Bladder microvascular endothelial cell (primary cell): ENCODE measurements around the gene CGB3. TPM values are rescaled to one million over a fixed set of nuclear protein-coding genes. Genes with fewer than 3 reads are reported as not detected.

Experiments used
- total RNA-seq: library from RNA; depleted of rRNA; stranded (reverse); fragments of >200 nt; gene quantifications from 2 replicates; pipeline ENCODE4 v1.2.3, GENCODE V29; 2014

Gene CGB3
- not detected in 2 replicates for total RNA-seq

DNA sequence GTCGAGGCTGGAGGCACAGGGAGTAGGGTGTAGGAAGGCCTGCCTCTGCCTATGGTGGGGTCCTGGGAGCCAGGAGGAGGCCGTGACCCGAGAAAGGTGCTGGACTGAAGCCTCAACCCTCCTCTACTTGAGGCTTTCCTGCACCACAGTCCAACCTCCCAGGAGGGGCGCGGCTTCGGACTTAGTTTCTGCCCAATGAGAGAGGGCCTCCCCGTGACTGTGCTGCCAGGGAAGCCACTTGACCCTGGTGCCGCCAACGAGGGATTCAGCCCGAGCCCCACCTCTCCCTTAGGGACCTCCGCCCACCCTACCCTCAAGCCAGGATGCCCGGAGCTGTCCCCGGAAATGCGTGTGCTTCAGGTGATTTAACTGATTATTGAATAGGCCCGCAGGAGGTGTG is at the start of gene CGB3:
CGB3 (minus strand) TSS at position 101 of the 400 bp plus-strand sequence. CDS start 362 bp downstream, outside the sequence.

DNA sequence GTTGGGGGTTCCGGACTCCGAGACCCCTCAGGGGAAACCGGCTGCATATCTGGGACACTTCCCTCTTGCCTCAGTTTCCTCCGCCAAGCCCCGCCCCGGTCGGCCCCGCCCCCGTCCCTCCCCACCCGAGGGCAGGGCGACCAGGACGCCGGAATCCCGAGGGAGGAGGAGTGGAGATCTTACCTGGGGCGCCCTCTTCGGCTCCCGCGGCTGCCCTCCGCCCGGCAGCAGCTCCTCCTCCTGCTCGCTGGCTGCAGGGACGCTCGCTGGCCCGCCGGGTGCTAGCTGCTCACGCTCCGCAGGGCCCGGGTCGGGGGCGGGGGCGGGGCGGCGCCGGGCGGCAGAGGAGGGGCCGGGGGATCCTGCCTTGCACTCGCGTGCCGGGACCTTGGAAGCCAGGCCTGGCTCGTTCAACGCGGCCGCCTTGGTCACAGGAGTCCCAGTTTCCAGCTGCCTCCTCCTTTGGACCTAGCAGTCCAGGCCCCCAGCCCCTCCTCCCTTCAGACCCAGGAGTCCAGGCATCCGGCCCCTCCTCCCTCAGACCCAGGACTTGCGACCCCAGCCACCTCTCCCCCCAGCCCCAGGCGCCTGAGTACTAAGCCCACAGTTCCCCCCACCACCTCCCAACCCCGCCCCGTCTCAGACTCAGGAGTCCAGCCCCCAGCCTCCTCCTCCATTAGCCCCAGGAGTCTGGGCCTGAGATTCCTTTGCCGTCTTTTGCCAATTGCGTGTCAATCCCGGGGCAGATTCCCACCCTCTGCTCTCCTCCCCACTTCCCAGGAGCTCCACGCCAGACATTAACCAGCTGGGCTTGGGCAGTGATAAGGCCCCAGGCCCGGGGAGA is 40.9 kb upstream of the CGB3 start, which contains the start of gene NTF4:
NTF4 (minus strand) TSS at position 51 of the 844 bp plus-strand sequence. CDS start 2,821 bp downstream, outside the sequence.

DNA sequence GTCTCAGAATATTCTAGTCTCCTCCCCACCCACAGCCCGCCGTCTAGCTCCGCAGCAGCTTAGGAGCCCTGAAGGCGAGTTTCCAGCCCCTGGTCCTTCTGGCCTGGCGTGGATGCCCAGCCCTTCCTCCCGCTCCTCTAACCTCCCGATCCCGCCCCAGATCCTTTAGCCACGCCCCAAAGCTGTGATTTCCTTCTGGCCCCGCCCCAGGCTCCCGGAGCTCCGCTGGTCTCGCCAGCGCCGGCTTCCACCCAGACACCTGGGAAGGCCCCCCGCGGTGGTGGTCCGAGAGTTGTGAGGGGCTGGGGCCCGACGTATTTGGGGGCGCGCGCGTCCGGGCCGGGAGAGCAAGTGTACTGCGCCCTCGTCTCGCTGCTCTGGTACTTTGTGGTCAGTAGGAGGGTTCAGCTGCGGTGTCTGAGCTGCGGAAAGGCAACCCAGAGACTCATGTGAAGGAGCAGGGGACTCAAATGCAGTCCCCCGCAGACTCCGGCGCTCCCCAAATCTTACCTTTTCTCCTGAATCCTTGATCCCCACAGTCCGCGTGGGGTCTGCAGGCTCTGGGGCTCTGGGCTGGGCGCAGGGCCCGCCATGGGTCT is 33.6 kb upstream of the CGB3 start, which contains the start of gene CGB7:
CGB7 (minus strand) TSS at position 114 of the 599 bp plus-strand sequence. CDS start 2,374 bp downstream, outside the sequence.

DNA sequence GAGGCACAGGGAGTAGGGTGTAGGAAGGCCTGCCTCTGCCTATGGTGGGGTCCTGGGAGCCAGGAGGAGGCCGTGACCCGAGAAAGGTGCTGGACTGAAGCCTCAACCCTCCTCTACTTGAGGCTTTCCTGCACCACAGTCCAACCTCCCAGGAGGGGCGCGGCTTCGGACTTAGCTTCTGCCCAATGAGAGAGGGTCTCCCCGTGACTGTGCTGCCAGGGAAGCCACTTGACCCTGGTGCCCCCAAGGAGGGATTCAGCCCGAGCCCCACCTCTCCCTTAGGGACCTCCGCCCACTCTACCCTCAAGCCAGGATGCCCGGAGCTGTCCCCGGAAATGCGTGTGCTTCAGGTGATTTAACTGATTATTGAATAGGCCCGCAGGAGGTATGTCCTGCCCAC is 24.9 kb upstream of the CGB3 start, which contains the start of gene CGB8:
CGB8 (minus strand) TSS at position 101 of the 400 bp plus-strand sequence. CDS start 372 bp downstream, outside the sequence.

DNA sequence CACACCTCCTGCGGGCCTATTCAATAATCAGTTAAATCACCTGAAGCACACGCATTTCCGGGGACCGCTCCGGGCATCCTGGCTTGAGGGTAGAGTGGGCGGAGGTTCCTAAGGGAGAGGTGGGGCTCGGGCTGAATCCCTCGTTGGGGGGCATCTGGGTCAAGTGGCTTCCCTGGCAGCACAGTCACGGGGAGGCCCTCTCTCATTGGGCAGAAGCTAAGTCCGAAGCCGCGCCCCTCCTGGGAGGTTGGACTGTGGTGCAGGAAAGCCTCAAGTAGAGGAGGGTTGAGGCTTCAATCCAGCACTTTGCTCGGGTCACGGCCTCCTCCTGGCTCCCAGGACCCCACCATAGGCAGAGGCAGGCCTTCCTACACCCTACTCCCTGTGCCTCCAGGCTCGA is 19.4 kb upstream of the CGB3 start, which contains the start of gene CGB5:
CGB5 (plus strand) TSS at position 301 of the 400 bp plus-strand sequence. CDS start 362 bp downstream, outside the sequence.

DNA sequence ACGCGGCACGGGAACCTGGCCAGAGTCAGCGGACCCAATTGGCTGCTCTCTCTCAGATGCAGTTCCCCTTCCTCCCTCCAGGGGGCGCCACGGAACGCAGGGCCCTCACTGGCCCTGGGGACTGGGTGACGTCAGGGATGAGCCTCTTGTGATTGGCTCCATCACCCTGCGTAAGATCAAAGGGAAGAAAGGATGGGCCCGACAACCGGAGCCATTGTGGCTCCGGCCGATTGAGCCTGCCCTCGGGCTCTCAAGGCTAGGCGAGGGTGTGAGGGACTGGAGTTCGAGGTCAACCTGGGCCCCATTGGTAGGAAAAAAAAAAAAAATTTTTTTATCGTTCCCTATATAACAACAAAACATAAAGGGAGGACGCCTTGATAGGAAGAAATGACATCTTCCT is 12.7 kb upstream of the CGB3 start, which contains the start of gene CGB1:
CGB1 (minus strand) TSS at position 81 of the 400 bp plus-strand sequence. CDS start 184 bp downstream, outside the sequence.

DNA sequence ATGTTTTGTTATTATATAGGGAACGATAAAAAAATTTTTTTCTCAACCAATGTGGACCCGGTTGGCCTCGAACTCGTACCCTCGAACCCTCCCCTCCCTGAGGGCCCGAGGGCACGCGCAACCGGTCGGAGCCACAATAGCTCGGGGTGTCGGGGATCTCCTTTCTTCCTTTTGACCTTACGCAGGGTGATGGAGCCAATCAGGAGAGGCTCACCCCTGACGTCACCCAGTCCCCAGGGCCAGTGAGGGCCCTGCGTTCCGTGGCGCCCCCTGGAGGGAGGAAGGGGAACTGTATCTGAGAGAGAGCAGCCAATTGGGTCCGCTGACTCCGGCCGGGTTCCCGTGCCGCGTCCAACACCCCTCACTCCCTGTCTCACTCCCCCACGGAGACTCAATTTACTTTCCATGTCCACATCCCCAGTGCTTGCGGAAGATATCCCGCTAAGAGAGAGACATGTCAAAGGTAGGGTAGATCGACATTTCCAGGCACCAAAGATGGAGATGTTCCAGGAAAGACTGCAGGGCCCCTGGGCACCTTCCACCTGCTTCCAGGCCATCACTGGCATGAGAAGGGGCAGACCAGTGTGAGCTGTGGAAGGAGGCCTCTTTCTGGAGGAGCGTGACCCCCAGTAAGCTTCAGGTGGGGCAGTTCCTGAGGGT is 7.6 kb upstream of the CGB3 start, which contains the start of gene CGB2:
CGB2 (plus strand) TSS at position 249 of the 660 bp plus-strand sequence; CDS start at position 455, 206 bp downstream.

DNA sequence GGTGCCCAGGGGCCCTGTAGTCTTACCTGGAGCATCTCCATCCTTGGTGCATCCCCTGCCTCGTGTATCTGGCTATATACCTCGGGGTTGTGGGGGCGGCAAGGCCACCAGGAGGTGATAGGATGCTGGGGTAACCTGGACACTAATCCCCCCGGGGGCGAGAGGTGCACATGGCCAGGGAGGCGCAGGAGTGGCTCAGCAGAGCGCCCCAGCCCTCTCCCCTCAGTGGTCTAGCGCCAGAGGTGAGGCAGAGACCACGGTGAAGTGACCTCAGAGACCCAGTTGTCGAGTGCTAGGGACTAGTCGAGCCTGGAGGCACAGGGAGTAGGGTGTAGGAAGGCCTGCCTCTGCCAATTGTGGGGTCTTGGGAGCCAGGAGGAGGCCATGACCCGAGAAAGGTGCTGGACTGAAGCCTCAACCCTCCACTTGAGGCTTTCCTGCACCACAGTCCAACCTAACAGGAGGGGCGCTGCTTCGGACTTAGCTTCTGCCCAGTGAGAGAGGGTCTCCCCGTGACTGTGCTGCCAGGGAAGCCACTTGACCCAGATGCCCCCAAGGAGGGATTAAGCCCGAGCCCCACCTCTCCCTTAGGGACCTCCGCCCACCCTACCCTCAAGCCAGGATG is 7.0 kb downstream of the CGB3 start, which contains the start of gene LHB:
LHB (minus strand) TSS at position 51 of the 625 bp plus-strand sequence; CDS start at position 41, 10 bp downstream.

DNA sequence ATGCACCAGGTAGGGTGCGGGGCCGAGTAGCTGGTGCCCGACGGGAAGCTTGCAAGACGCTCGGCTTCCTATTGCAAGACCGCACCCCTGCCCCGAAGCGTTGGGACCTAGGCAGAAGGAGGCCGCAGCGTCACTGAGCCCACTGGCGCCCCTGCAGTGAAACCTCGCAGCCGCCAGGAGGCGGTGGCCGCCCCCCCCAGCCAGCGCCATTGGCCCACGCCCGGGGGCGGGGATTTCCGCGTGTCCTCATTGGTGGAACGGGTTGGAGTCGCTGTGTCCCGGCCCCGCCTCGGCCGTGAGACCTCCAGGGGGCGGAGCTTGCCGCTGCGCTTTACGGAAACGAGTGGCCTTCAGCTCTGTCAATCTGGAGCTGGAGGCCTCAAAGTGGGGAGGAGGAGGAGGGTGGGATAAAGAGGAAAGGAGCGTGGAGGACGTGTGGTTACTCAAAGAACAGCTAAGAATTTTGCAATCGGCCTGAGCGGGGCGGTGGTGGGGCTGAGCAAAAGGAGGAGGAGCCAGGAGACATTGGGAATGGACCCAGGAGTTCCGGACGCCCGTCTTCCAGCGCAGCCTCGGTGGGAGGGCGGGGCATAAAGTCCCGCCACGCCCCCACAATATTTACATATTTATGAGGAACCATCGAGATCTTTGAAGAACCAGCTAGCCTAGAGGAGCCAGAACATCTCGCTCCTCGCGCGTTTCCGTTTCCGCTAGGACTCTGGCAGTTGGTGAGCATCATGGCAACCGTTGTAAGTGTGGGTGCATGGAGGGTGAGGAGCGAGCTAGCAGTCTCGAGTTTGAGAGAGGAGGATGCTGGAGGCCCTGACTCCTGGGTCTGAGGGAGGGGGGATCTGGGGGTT is 30.7 kb downstream of the CGB3 start, which contains the start of the genes GYS1 and RUVBL2:
GYS1 (minus strand) TSS at position 135 of the 860 bp plus-strand sequence. CDS start 197 bp downstream, outside the sequence.
RUVBL2 (plus strand) TSS at position 713 of the 860 bp plus-strand sequence; CDS start at position 738, 25 bp downstream.

Other genes starting within 250 kb of the CGB3 start
- gene BCAT2, start 213.3 kb downstream of the CGB3 start, total RNA-seq, result 31.7 and 33.9 TPM in 2 replicates
- 5.7 and 9.9 TPM in 2 replicates for gene HSD17B14, start 187.8 kb downstream of the CGB3 start, total RNA-seq
- 0.32 and 4.3 TPM in 2 replicates for gene PLEKHA4, start 155.7 kb downstream of the CGB3 start, total RNA-seq
- 22.8 and 63.6 TPM in 2 replicates for gene PPP1R15A, start 151.9 kb downstream of the CGB3 start, total RNA-seq
- 0.13 and 0.16 TPM in 2 replicates for gene TULP2, start 125.6 kb downstream of the CGB3 start, total RNA-seq
- 158 and 247 TPM in 2 replicates for gene NUCB1, start 124.0 kb downstream of the CGB3 start, total RNA-seq
- not detected in 2 replicates for gene DHDH, start 90.6 kb downstream of the CGB3 start, total RNA-seq
- 90.2 and 164 TPM in 2 replicates for gene BAX, start 69.5 kb downstream of the CGB3 start, total RNA-seq
- gene FTL, start 59.0 kb downstream of the CGB3 start, total RNA-seq, result 707 and 962 TPM in 2 replicates
- gene GYS1, start 31.0 kb downstream of the CGB3 start, total RNA-seq, result 24.0 and 25.6 TPM in 2 replicates
- 199 and 209 TPM in 2 replicates for gene RUVBL2, start 30.4 kb downstream of the CGB3 start, total RNA-seq
- 0.16 TPM in 1 of 2 replicates, not detected in the other for gene LHB, start 7.2 kb downstream of the CGB3 start, total RNA-seq
- gene CGB2, start 7.6 kb upstream of the CGB3 start, total RNA-seq, result not detected in 2 replicates
- gene CGB1, start 12.6 kb upstream of the CGB3 start, total RNA-seq, result not detected in 2 replicates
- gene CGB5, start 19.5 kb upstream of the CGB3 start, total RNA-seq, result not detected in 2 replicates
- not detected in 2 replicates for gene CGB8, start 24.8 kb upstream of the CGB3 start, total RNA-seq
- under 0.01 TPM in 1 of 2 replicates, not detected in the other for gene CGB7, start 33.4 kb upstream of the CGB3 start, total RNA-seq
- gene NTF4, start 40.5 kb upstream of the CGB3 start, total RNA-seq, result not detected in 2 replicates
- not detected in 2 replicates for gene KCNA7, start 48.4 kb upstream of the CGB3 start, total RNA-seq
- 141 and 222 TPM in 2 replicates for gene SNRNP70, start 61.1 kb upstream of the CGB3 start, total RNA-seq
- 1.4 and 1.5 TPM in 2 replicates for gene LIN7B, start 90.0 kb upstream of the CGB3 start, total RNA-seq
- gene C19orf73, start 94.8 kb upstream of the CGB3 start, total RNA-seq, result 0.65 and 0.88 TPM in 2 replicates
- 3.4 and 3.9 TPM in 2 replicates for gene PPFIA3, start 95.2 kb upstream of the CGB3 start, total RNA-seq
- 0.06 TPM in 1 of 2 replicates, not detected in the other for gene HRC, start 131.1 kb upstream of the CGB3 start, total RNA-seq
- 19.8 and 24.1 TPM in 2 replicates for gene TRPM4, start 133.5 kb upstream of the CGB3 start, total RNA-seq